Esophagus squamous epithelium (tissue), 5 donors: Measurements from ENCODE around the gene CCL18. TPM values are rescaled to one million over a fixed set of nuclear protein-coding genes. Genes with fewer than 3 reads are reported as not detected.
"Not testable (repeated sequence)": the region's sequence is repeated elsewhere in the genome, so short reads cannot be mapped to it uniquely, and the experiment has no call there.

Experiments
- DNase-seq: peaks from one replicate; lab custom pipeline; 2025; lab: John Stamatoyannopoulos, UW
- H3K27ac ChIP-seq, 4 donors: fragments of 200-600 bp; sonication (generic); one replicate each; pipeline ENCODE4 v1.5.1; 2016 to 2019; ENCODE audit warnings: mild to moderate bottlenecking in 1 of 4
- H3K27me3 ChIP-seq, 4 donors: fragments of 200-600 bp; sonication (generic); 1 replicate in 3 of 4; 2 replicates in 1 of 4; pipeline versions ENCODE4 v1.5.1 to v1.6.0; 2017 to 2021; ENCODE audit warnings: antibody characterized with exemption in 1 of 4
- H3K36me3 ChIP-seq, 3 donors: fragments of 200-600 bp; sonication (generic); one replicate each; pipeline ENCODE4 v1.5.1; 2016 to 2019
- H3K4me1 ChIP-seq, 3 donors: fragments of 200-600 bp; sonication (generic); one replicate each; pipeline ENCODE4 v1.5.1; 2017 to 2019
- H3K4me3 ChIP-seq, 4 donors: fragments of 200-600 bp; sonication (generic); 1 replicate in 3 of 4; 2 replicates in 1 of 4; pipeline ENCODE4 v1.5.1; 2016 to 2019; ENCODE audit warnings: mild to moderate bottlenecking in 2 of 4, moderate library complexity in 1 of 4
- H3K9me3 ChIP-seq, 3 donors: fragments of 200-600 bp; sonication (generic); one replicate each; pipeline ENCODE4 v1.5.1; 2016 to 2019
- POLR2A ChIP-seq, 4 donors: fragments of 450-650 bp; IDR thresholded peaks; one replicate each; pipeline ENCODE4 v1.6.1; 2017; ENCODE audit warnings: antibody characterized with exemption in 4 of 4, mild to moderate bottlenecking in 4 of 4, moderate library complexity in 3 of 4
- WGBS, 2 donors: methylation state at CpG; one replicate each; pipeline ENCODE4 v1.1.5; 2018; 5-methylcytosine and 5-hydroxymethylcytosine counted together
- intact Hi-C: fragments of 100-400 bp; cut with DNase I; formaldehyde crosslinking; loops from one replicate; pipeline ENCODE4 v1.15.0; 2022
- total RNA-seq, 4 donors: library from RNA; depleted of rRNA; stranded (reverse); fragments of >200 nt; gene quantifications; one replicate each; pipeline ENCODE4 v1.1.0, GENCODE V29; 2016
- TF ChIP-seq, protein P1 (sequence below), 6 experiments: fragments of 450-650 bp in 4 of 6; fragments of 200-600 bp in 2 of 6; sonication (generic) in 2 of 6; IDR thresholded peaks; one replicate each; pipeline ENCODE4 v1.5.1; 2016 to 2019; ENCODE audit warnings: antibody characterized with exemption in 6 of 6, mild to moderate bottlenecking in 4 of 6, moderate library complexity in 4 of 6
- donor health status: DM: yes; HTN: yes; CAD: no.

CCL18 gene
- total RNA-seq, 4 donors from 2014 or later, result 0.76 to 2.8 (median 0.92) TPM; not detected in 1

DNA sequence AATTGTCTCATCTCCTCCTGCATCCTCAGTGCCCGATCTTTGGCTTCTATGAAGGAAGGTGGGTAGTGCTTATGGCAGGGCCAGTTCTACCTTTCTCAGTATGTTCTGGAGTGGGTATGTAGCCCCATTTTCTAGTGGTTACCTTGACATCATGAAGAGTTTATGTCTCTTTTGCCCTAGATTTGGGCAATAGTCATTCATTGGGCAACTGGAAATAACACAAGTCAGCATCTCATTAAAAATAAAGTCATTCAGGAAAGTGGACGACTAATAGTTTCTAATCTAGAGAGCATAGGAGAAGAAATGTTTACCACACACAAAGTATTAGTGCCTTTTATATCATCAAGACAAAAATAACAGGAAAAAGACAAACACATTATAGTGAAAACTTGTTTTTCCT lies 19.6 kb downstream of the CCL18 start:
- DNase-seq, H3K4me3 ChIP-seq, H3K9me3 ChIP-seq, intact Hi-C loops, H3K4me1 ChIP-seq, H3K27me3 ChIP-seq, H3K36me3 ChIP-seq, H3K27ac ChIP-seq: not testable (repeated sequence)
- WGBS, 2 donors, result 60 to 63% methylated on average over 1 to 2 of the region's 2 CpGs

DNA sequence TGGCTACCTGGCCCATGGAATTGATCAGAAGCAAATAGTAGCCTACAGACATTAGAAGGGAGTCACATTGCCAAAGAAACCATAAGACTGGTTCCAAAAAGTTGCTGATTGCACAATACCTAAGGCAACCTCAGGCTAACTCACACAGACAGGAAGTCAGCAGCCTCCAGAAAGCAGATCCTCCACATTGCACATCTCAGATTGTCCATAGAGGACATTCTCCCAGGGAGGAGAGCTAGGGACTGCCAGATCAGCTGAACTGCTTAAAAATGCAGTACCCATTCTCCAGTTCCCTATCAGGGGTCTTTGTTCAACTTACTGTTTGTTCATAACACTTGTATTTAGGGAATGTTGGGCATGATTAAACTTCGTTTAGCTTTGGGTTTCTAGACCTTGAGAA lies 21.7 kb downstream of the CCL18 start:
- no peak overlapping the region for H3K4me3 ChIP-seq
- TF ChIP-seq, protein P1, sequence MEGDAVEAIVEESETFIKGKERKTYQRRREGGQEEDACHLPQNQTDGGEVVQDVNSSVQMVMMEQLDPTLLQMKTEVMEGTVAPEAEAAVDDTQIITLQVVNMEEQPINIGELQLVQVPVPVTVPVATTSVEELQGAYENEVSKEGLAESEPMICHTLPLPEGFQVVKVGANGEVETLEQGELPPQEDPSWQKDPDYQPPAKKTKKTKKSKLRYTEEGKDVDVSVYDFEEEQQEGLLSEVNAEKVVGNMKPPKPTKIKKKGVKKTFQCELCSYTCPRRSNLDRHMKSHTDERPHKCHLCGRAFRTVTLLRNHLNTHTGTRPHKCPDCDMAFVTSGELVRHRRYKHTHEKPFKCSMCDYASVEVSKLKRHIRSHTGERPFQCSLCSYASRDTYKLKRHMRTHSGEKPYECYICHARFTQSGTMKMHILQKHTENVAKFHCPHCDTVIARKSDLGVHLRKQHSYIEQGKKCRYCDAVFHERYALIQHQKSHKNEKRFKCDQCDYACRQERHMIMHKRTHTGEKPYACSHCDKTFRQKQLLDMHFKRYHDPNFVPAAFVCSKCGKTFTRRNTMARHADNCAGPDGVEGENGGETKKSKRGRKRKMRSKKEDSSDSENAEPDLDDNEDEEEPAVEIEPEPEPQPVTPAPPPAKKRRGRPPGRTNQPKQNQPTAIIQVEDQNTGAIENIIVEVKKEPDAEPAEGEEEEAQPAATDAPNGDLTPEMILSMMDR (IDR thresholded peaks at IDR 0.05), result no peak
- TF ChIP-seq POLR2A (IDR thresholded peaks at IDR 0.05), result no peak
- no peak overlapping the region for H3K27ac ChIP-seq
- intact Hi-C loops, result no loop called here
- peaks cover 0 to 5% (median 0%) of the 10 kb centered on the region in 3 donors for H3K4me1 ChIP-seq
- no peaks in the 10 kb centered on the region for H3K9me3 ChIP-seq
- peaks cover 0 to 18% (median 0%) of the 10 kb centered on the region in 4 donors for H3K27me3 ChIP-seq
- no peaks in the 10 kb centered on the region for H3K36me3 ChIP-seq
- 17 to 22% methylated on average over 1 of the region's 1 CpG for WGBS, 2 donors
- no peak for DNase-seq

DNA sequence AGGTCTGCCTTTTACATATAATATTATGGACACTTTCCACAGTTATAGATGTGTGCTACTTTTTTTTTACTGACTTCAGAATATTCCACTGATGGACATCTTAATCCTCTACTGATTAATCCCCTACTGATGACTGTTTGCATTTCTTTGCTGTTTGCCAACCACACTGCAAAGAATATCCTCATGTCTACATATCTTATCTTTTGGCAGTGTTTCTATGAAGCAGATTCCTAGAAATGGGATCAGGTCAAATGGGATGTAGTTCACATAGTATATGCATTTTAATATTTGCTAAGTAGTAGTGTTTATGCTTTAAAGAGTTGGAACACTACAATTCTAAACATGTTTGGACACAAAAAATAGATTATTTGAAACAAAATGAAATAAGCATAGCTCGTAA lies 22.7 kb downstream of the CCL18 start:
- TF ChIP-seq, protein P1 (IDR thresholded peaks at IDR 0.05), result no peak
- no peak for TF ChIP-seq POLR2A (IDR thresholded peaks at IDR 0.05)
- no peak overlapping the region for H3K27ac ChIP-seq
- DNase-seq, result no peak
- H3K9me3 ChIP-seq, result no peaks in the 10 kb centered on the region
- 64 to 90% methylated on average over 1 of the region's 1 CpG for WGBS, 2 donors
- H3K36me3 ChIP-seq, result no peaks in the 10 kb centered on the region
- intact Hi-C loops, result no loop called here
- H3K4me1 ChIP-seq, result peaks cover 0 to 5% (median 0%) of the 10 kb centered on the region in 3 donors
- peaks cover 0 to 22% (median 0%) of the 10 kb centered on the region in 4 donors for H3K27me3 ChIP-seq
- H3K4me3 ChIP-seq, result no peak overlapping the region

DNA sequence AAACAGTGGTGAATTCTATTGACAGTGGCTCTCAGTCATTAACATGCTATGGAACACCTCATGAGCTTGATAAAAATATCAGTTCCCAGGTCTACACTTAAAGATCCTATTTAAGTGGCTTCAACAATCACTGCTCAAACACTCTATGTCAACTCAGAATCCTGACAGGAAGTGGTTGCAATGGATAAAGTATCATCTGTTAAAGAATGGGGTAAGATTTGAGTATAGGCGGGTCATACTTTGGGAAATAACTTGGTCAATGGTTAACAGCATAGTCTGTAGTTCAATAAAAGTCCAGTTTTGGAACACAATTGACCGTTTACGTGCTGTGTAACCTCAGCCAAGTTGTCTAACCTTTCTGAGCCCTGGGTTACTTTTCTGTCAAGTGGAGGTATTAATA lies 23.4 kb downstream of the CCL18 start:
- DNase-seq, H3K4me1 ChIP-seq, intact Hi-C loops, H3K36me3 ChIP-seq, H3K4me3 ChIP-seq, H3K27ac ChIP-seq, H3K9me3 ChIP-seq: not testable (repeated sequence)
- 86% methylated on average over 1 of the region's 3 CpGs; no CpG with 5 or more reads in 1 of the 2 donors for WGBS, 2 donors
- peaks cover 0 to 27% (median 0%) of the 10 kb centered on the region in 4 donors for H3K27me3 ChIP-seq

DNA sequence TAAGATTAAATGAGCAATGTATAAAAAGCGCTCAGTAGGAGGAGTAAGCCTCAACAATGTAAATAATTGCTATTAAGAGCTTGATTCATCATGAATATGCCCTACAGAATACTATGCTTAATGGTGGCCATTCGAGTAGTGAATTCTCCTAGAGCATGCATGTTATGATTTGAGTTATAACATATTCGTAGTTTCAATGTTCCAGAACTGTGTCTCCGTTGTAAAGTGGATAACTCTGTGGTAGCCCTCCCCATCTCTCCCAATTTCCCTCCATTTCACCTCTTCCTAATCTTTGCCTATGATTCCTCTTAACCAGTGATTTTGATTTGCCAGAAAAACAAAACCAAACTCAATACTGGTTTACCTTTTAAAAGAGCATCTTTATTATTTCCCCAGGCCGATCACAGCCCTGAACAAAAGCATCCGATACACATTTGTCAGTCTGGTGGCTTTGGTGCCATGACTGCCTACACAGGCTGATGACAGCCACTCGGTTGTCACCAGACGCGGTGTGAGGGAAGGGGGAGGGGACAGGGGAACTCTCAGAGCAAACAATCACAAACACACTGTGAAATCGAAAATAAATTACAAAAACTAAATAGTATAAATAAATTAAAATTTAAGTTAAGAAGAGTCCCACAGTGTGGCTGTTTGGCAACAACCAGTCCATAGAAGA lies 24.0 kb downstream of the CCL18 start:
- 79 to 80% methylated on average over 9 of the region's 10 CpGs for WGBS, 2 donors
- H3K27ac ChIP-seq, intact Hi-C loops, H3K4me1 ChIP-seq, DNase-seq, H3K4me3 ChIP-seq, H3K36me3 ChIP-seq, H3K9me3 ChIP-seq: not testable (repeated sequence)
- peaks cover 0 to 27% (median 0%) of the 10 kb centered on the region in 4 donors for H3K27me3 ChIP-seq

DNA sequence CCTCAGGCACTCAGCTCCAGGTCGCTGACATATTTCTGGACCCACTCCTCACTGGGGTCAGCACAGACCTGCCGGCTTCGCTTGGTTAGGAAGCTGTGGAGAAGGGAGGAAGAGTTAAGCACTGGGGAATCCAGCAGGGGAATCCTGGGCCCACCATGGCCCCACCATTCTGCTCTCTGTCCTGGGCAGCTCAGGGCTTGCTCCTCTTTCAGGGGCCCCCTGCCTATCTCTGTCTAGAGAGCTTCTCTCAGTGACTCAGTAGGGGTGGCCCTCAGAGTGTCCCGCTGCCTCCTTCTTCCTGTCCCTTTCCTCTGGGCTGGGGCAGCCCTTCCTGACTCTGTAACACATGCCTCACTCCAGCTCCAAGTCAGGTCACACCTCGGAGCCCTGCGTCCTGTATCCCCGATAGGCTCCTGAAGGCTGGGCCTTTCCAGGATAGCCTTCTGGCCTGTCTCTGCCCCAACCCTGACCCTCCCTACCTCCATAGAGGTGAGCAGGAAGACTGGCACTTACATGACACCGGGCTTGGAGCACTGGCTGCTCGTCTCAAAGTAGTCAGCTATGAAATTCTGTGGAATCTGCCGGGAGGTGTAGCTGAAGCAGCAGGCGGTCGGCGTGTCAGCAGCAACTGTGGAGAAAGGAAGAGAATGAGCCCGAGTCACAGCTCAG lies 24.7 kb downstream of the CCL18 start:
- Histone ChIP-seq H3K27me3 (peaks cover 0 to 27% (median 0%) of the 10 kb centered on the region in 4 donors), H3K4me3 (no peak overlapping the region), H3K27ac (peak overlapping the region in 1 of 4 donors; percentile 29), H3K9me3 (no peaks in the 10 kb centered on the region), H3K4me1 (peaks cover 0 to 5% (median 0%) of the 10 kb centered on the region in 3 donors), H3K36me3 (no peaks in the 10 kb centered on the region)
- WGBS, 2 donors, result 76 to 78% methylated on average over 8 of the region's 14 CpGs
- TF ChIP-seq, protein P1 (IDR thresholded peaks at IDR 0.05), result no peak
- TF ChIP-seq POLR2A (IDR thresholded peaks at IDR 0.05), result no peak
- intact Hi-C loops, result no loop called here
- DNase-seq, result no peak
